ENCODE data around the gene TNNT1. TPM values are rescaled to one million over a fixed set of nuclear protein-coding genes. Genes with fewer than 3 reads are reported as not detected.
"Not testable (repeated sequence)": the region's sequence is repeated elsewhere in the genome, so short reads cannot be mapped to it uniquely, and the experiment has no call there.

TNNT1 gene
- total RNA-seq, 2 donors from 2014 or later, result not detected

GRCh38 chr19:55116232-55116858, 32.7 kb downstream of the TNNT1 start:
- Mint-ChIP-seq H3K27me3 (no peaks in the 10 kb centered on the region), H3K27ac (peak overlapping the region; percentile 91 to 96), H3K4me3 (peak overlapping the region; percentile 100), H3K36me3 (peaks cover 9% of the 10 kb centered on the region), H3K4me1 (ENCODE audit: low read depth in 2 of 2) (peaks cover 24 to 33% of the 10 kb centered on the region in 2 donors), H3K9me3 (no peaks in the 10 kb centered on the region)
- peak; percentile 69 for DNase-seq (ENCODE audit: low spot score)
- ATAC-seq, result peak; percentile 40 to 55

- DNase-seq (ENCODE audit: low spot score) (peak; percentile 56), ATAC-seq (no peak)
- Mint-ChIP-seq H3K27ac (peak overlapping the region; percentile 91 to 96), H3K9me3 (no peaks in the 10 kb centered on the region), H3K4me1 (ENCODE audit: low read depth in 2 of 2) (peaks cover 24 to 35% of the 10 kb centered on the region in 2 donors), H3K36me3 (peaks cover 9% of the 10 kb centered on the region), H3K4me3 (peak overlapping the region; percentile 100), H3K27me3 (no peaks in the 10 kb centered on the region)
Measured at GRCh38 chr19:55115446-55116065, 33.5 kb downstream of the TNNT1 start.

- H3K27ac Mint-ChIP-seq, result no peak overlapping the region
- H3K4me1 Mint-ChIP-seq (ENCODE audit: low read depth in 2 of 2), result peaks cover 24 to 34% of the 10 kb centered on the region in 2 donors
Measured at GRCh38 chr19:55114566-55115145, 34.4 kb downstream of the TNNT1 start.

GRCh38 chr19:55113570-55114039, 35.4 kb downstream of the TNNT1 start:
- no peaks in the 10 kb centered on the region for H3K27me3 Mint-ChIP-seq
- peaks cover 24 to 34% of the 10 kb centered on the region in 2 donors for H3K4me1 Mint-ChIP-seq (ENCODE audit: low read depth in 2 of 2)
- no peak overlapping the region for H3K27ac Mint-ChIP-seq

More at GRCh38 chr19:55114566-55115145, 34.4 kb downstream of the TNNT1 start:
- Mint-ChIP-seq H3K9me3 (no peaks in the 10 kb centered on the region), H3K27me3 (no peaks in the 10 kb centered on the region), H3K36me3 (peaks cover 9% of the 10 kb centered on the region), H3K4me3 (peak overlapping the region; percentile 100)
- ATAC-seq (no peak), DNase-seq (ENCODE audit: low spot score) (peak; percentile 34)

GRCh38 chr19:55112777-55113569, 36.0 kb downstream of the TNNT1 start:
- peaks cover 9% of the 10 kb centered on the region for H3K36me3 Mint-ChIP-seq
- no peak for ATAC-seq

More at GRCh38 chr19:55113570-55114039, 35.4 kb downstream of the TNNT1 start:
- ATAC-seq (no peak), DNase-seq (ENCODE audit: low spot score) (no peak)
- Mint-ChIP-seq H3K36me3 (peaks cover 9% of the 10 kb centered on the region), H3K9me3 (no peaks in the 10 kb centered on the region), H3K4me3 (no peak overlapping the region)

GRCh38 chr19:55112246-55112776, 36.7 kb downstream of the TNNT1 start:
- peaks cover 15 to 30% of the 10 kb centered on the region in 2 donors for H3K4me1 Mint-ChIP-seq (ENCODE audit: low read depth in 2 of 2)
- H3K4me3 Mint-ChIP-seq, result no peak overlapping the region
- no peaks in the 10 kb centered on the region for H3K9me3 Mint-ChIP-seq
- no peak for ATAC-seq
- DNase-seq (ENCODE audit: low spot score), result peak; percentile 39
- no peaks in the 10 kb centered on the region for H3K27me3 Mint-ChIP-seq
- H3K27ac Mint-ChIP-seq, result no peak overlapping the region
- peaks cover 9% of the 10 kb centered on the region for H3K36me3 Mint-ChIP-seq

More at GRCh38 chr19:55112777-55113569, 36.0 kb downstream of the TNNT1 start:
- Mint-ChIP-seq H3K4me3 (no peak overlapping the region), H3K27ac (no peak overlapping the region), H3K27me3 (no peaks in the 10 kb centered on the region), H3K9me3 (no peaks in the 10 kb centered on the region), H3K4me1 (ENCODE audit: low read depth in 2 of 2) (peaks cover 19 to 34% of the 10 kb centered on the region in 2 donors)
- peak; percentile 57 for DNase-seq (ENCODE audit: low spot score)

GRCh38 chr19:55111238-55111831, 37.7 kb downstream of the TNNT1 start:
- H3K4me1 Mint-ChIP-seq (ENCODE audit: low read depth in 2 of 2), result peaks cover 15 to 29% of the 10 kb centered on the region in 2 donors
- no peaks in the 10 kb centered on the region for H3K27me3 Mint-ChIP-seq
- H3K27ac Mint-ChIP-seq, result no peak overlapping the region
- no peak overlapping the region for H3K4me3 Mint-ChIP-seq
- no peaks in the 10 kb centered on the region for H3K9me3 Mint-ChIP-seq
- peaks cover 4% of the 10 kb centered on the region for H3K36me3 Mint-ChIP-seq
- peak; percentile 8 for DNase-seq (ENCODE audit: low spot score)
- ATAC-seq, result no peak

- H3K27me3 Mint-ChIP-seq, result no peaks in the 10 kb centered on the region
- H3K36me3 Mint-ChIP-seq, result no peaks in the 10 kb centered on the region
- peaks cover 6 to 18% of the 10 kb centered on the region in 2 donors for H3K4me1 Mint-ChIP-seq (ENCODE audit: low read depth in 2 of 2)
- no peak overlapping the region for H3K27ac Mint-ChIP-seq
- H3K9me3 Mint-ChIP-seq, result no peaks in the 10 kb centered on the region
- peak; percentile 22 for DNase-seq (ENCODE audit: low spot score)
- H3K4me3 Mint-ChIP-seq, result no peak overlapping the region
- peak in 1 of 2 donors; percentile 37 for ATAC-seq
Measured at GRCh38 chr19:55109527-55110291, 39.3 kb downstream of the TNNT1 start.

- peak; percentile 18 for DNase-seq (ENCODE audit: low spot score)
- H3K4me3 Mint-ChIP-seq, H3K27me3 Mint-ChIP-seq, H3K9me3 Mint-ChIP-seq, H3K36me3 Mint-ChIP-seq, H3K27ac Mint-ChIP-seq, ATAC-seq: not testable (repeated sequence)
- peaks cover 6 to 18% of the 10 kb centered on the region in 2 donors for H3K4me1 Mint-ChIP-seq (ENCODE audit: low read depth in 2 of 2)
Measured at GRCh38 chr19:55107252-55107651, 41.8 kb downstream of the TNNT1 start.

GRCh38 chr19:55106591-55106990, 42.4 kb downstream of the TNNT1 start:
- no peak overlapping the region for H3K27ac Mint-ChIP-seq
- H3K4me1 Mint-ChIP-seq (ENCODE audit: low read depth in 2 of 2), result peaks cover 6 to 18% of the 10 kb centered on the region in 2 donors
- H3K4me3 Mint-ChIP-seq, result no peak overlapping the region
- no peaks in the 10 kb centered on the region for H3K9me3 Mint-ChIP-seq
- H3K27me3 Mint-ChIP-seq, result no peaks in the 10 kb centered on the region
- peak; percentile 56 for DNase-seq (ENCODE audit: low spot score)
- ATAC-seq, result peak in 1 of 2 donors; percentile 33
- peaks cover 6% of the 10 kb centered on the region for H3K36me3 Mint-ChIP-seq

GRCh38 chr19:55105237-55105636, 43.8 kb downstream of the TNNT1 start:
- no peak overlapping the region for H3K27ac Mint-ChIP-seq
- no peaks in the 10 kb centered on the region for H3K27me3 Mint-ChIP-seq
- no peaks in the 10 kb centered on the region for H3K9me3 Mint-ChIP-seq
- peaks cover 6% of the 10 kb centered on the region for H3K36me3 Mint-ChIP-seq
- DNase-seq (ENCODE audit: low spot score), result peak; percentile 18
- H3K4me1 Mint-ChIP-seq (ENCODE audit: low read depth in 2 of 2), result peaks cover 6 to 16% of the 10 kb centered on the region in 2 donors
- H3K4me3 Mint-ChIP-seq, result no peak overlapping the region
- ATAC-seq, result no peak

GRCh38 chr19:55103190-55103589, 45.8 kb downstream of the TNNT1 start:
- peak; percentile 45 for DNase-seq (ENCODE audit: low spot score)
- H3K36me3 Mint-ChIP-seq, result peaks cover 6% of the 10 kb centered on the region

More at GRCh38 chr19:55103190-55103589, 45.8 kb downstream of the TNNT1 start:
- no peak for ATAC-seq
- H3K9me3 Mint-ChIP-seq, result no peaks in the 10 kb centered on the region
- no peak overlapping the region for H3K27ac Mint-ChIP-seq
- peaks cover 6 to 9% of the 10 kb centered on the region in 2 donors for H3K4me1 Mint-ChIP-seq (ENCODE audit: low read depth in 2 of 2)
- no peaks in the 10 kb centered on the region for H3K27me3 Mint-ChIP-seq
- no peak overlapping the region for H3K4me3 Mint-ChIP-seq
